Uterus (tissue), 2 donors: ENCODE results near the gene SPAG17.

Experiments
- CTCF ChIP-seq, 4 experiments: fragments of 200-600 bp in 2 of 4; fragments of 450-650 bp in 2 of 4; sonication (generic) in 2 of 4; IDR thresholded peaks; one replicate each; pipeline ENCODE4 v1.5.1; 2016 to 2019; ENCODE audit warnings: antibody characterized with exemption in 4 of 4, mild to moderate bottlenecking in 2 of 4, moderate library complexity in 1 of 4
- POLR2A ChIP-seq, 2 donors: fragments of 450-650 bp; IDR thresholded peaks; one replicate each; pipeline ENCODE4 v1.6.1; 2016; ENCODE audit warnings: antibody characterized with exemption in 2 of 2, mild to moderate bottlenecking in 1 of 2, moderate library complexity in 1 of 2

- no peak for TF ChIP-seq POLR2A (IDR thresholded peaks at IDR 0.05)
- no peak for TF ChIP-seq CTCF (IDR thresholded peaks at IDR 0.05)
Measured at GRCh38 chr1:118210723-118211110, 25.7 kb upstream of the SPAG17 start.
